NCI-H446 (cell line): ENCODE measurements around the gene TRIM3.

Source experiments
- DNase-seq, 2 experiments: peaks; one replicate each; lab custom pipeline; 2025; lab: John Stamatoyannopoulos, UW

The TRIM3 gene

GRCh38 chr11:6437993-6438392 lies 35.7 kb downstream of the TRIM3 start:
- DNase-seq: no peak

- no peak for DNase-seq
Measured at GRCh38 chr11:6437423-6437822, 36.3 kb downstream of the TRIM3 start.

DNA sequence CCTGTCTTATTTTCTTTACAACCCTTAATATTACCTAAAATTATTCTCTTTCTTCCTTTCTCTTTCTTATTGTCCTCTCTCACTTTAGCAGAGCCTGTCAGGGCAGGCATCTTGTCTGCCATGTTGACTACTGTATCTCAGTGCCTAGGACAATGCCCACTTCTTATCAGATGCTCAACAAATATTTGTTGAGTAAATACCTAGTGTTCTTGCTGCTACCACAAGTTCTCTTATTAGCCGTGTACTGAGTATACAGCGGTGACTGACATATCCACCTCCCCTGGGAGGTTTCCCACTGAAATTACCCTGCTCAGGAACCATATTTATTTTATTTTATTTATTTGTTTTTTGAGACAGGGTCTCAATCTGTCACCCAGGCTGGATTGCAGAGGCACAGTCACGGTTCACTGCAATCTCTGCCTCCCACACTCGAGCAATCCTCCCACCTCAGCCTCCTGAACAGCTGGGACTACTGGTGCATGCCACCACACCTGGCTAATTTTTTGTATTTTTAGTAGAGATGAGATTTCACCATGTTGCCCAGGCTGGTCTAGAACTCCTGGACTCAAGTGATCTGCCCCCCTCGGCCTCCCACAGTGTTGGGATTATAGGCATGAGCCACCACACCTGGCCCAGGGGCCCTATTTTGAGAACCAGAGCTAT lies 39.6 kb downstream of the TRIM3 start:
- DNase-seq: no peak

GRCh38 chr11:6431861-6432260 lies 41.9 kb downstream of the TRIM3 start:
- no peak for DNase-seq

DNA sequence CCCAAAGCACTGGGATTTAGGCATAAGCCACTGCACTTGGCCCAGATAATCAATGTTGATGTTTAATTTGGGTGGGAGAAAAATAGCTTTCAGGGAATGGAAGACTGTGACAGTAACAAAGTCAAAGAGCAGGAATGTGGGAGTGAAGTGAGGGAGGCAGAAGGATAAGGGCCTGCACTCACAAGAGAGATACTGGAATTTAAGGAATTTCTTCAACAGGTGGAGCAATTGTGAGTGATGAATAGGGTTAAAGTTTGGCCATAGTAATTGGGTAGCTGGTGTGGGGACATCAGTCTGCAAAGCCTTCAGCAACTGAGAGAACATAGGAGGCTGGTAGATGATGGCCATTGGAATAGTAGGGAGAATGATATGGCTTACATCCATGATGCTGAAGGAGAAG lies 46.2 kb downstream of the TRIM3 start:
- DNase-seq: no peak

GRCh38 chr11:6420677-6421076 lies 53.1 kb downstream of the TRIM3 start:
- DNase-seq: no peak

- peak in 1 of 2 experiments; percentile 68 for DNase-seq
Measured at GRCh38 chr11:6419009-6419631, 54.6 kb downstream of the TRIM3 start, which contains the start of gene APBB1. Gene APBB1 (minus strand): TSS chr11:6419094. CDS start chr11:6411347, 7,747 bp downstream.

GRCh38 chr11:6418557-6419008 lies 55.2 kb downstream of the TRIM3 start:
- DNase-seq: no peak

DNA sequence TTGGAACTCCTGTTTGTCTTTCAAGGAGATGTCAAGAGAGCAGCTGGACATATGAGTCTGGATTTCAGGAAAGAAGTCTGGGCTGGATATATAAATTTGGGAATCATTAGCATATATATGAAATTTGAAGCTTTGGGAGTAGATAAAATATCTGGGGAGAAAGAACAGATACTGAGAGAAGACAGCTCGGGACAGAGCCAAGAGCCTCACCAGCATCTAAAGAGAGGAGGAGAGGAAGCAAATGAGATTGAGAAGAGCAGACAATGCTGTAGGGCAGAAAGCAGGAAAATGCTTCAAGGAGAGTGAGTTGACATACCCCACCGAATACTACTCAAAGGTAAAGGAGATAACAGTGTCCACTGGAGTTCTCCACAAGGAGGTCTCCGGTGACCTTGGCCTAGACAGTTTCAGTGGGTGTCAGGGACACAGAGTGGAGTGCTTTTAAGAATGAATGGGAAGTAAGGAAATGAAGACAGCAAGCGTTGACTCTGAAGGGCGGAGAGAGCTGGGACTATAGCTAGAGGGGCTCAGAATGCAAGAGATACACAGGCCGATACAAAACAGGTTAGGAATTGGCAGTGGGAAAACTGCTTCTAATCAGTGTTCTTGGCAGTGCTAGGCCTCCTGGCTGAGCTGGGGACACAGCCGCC lies 55.7 kb downstream of the TRIM3 start:
- DNase-seq: no peak

DNA sequence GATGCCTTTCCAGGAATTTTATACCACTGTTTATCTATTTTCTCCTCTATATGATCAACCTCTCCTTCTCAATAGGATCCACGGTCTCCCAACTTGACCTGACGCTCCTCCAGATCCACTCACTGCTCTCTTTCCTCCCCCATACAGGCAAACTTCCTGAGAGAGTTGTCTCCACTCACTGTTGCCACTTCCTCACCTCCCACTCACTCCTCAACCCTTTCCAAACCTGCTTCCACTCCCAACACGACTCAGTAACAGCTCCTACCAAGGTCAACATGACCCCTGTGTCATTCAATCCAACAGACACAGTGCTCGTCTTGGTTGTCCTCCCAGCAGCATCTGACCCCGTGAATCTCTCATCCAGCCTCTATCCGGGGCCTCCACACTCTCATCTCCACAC lies 57.9 kb downstream of the TRIM3 start:
- DNase-seq: no peak

DNA sequence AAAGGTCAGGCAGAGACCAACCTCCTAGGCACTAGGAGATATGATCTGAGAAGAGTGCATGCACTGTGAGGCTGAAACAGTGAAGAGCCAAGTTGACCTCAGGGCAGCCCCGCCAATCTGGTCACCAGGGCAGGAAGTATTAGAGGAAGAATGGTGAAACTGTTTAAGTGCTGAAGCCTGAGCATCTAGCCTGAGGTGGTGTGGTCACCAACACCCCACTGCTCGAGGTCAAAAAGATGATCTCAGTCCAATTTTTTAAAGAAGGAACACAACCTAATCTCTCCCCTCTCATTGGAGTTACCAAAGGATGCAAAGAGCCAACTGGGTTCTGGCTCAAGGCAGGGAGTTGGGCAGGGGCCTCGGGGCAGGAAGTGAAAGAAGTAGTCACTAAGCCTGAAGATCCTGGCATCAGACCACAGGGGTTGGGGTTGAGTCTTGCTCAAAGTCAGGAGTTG lies 58.8 kb downstream of the TRIM3 start:
- no peak for DNase-seq

DNA sequence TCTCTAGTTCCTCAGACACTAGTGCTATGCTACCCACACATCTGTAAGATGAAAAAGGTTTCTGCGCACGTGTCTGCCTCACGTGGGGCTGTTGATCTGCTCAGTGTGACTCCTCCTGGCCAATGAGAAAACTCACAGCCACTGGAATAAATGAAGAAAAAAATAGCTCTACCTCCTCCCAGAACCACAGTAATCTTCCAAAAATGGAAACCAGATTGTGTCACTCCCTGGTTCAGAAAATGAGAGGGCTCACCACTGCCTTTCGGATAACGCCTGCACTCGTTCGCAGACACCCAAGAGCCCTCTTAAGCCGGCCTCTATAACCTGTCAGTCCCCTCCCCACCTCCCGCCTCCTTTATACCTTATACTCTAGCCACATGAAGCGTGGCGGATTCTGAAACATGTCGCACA lies 59.9 kb downstream of the TRIM3 start:
- no peak for DNase-seq

GRCh38 chr11:6411594-6412031 lies 62.1 kb downstream of the TRIM3 start:
- no peak for DNase-seq

DNA sequence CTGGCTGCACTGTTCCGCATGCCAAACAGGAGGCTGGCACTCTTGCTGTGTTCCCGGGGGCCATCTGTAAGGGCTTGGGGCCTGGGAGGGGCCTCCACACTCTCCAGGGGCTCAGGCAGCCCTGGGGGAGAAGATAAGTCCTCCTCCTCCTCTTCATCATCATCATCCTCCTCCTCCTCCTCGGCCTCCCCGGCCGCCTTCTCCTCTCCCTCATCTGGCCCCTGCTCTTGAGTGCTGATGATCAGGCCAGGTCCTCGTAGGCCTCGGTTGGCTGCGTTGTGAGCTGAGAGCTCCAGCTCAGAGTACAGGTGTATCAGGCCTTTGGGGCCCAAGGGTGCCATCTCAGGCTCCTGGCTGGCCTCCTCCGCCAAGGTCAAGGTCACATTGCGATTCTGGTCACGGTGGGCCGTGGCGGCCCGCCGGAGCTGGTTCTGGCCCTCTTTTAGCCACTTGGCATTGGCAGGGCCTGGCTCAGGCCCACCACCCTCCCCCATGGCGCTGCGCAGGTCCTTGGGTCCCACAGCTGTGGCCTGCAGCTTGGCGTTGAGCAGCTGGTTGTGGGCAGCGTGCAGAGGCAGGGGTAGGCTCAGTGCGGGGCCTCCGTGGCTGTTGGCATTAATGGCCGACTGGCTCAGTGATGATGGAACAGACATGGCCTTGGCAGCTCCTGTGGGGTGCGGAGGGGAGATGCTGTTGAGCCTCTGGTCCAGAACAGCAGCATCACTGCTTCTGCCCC lies 62.9 kb downstream of the TRIM3 start:
- no peak for DNase-seq

GRCh38 chr11:6406370-6406769 lies 67.4 kb downstream of the TRIM3 start:
- DNase-seq: no peak

DNA sequence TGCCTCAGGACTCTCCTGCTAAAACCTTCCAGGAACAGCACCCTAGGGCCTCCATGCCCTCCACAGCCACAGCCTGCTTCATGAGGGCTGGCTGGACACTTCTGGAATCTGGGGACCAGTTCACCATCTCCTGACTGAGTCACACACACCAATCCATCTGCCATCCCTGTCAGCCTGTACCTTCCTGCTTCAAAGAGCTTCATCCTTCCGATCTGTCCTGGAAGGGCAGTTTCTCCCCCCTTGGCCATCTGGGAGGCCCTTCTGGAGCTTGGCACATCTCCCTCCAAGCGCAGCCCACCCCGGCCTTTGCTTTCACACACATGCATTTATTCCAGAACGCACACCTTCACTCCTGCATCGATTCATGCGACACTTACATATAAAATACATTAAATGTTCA lies 67.9 kb downstream of the TRIM3 start:
- no peak for DNase-seq

- DNase-seq: no peak
Measured at GRCh38 chr11:6405052-6405667, 68.6 kb downstream of the TRIM3 start.

DNA sequence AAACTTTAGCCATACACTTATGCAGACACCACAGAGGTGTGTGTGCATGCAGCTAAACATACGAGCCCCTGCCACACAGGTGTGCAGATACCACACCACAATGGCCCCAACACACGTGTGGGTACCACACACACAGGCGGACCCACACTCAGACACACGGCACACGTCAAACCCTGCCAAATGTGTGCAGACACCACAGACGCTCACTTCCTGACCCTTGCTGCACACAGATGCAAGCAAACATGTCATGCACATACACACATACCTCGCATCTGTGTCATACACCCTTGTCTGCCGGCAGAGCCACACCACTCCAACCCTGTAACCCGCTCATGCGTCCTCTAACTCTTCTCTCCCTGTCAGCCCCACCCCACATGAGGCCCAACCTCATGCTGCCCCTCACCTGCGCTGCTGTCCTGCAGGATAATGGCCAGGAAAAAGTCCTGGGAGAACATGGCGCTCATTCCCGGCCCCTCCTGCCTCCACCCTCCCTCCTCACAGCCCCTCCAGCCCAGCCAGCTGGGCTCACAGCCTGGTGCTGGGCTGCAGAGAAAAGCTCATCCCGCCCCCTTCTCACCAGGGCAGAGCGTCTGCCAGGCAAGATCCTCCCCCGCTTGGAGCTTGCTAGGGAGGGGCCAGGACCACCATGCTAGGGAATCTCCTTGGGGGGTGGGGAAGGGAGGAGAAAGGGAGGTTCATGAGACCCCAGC lies 69.2 kb downstream of the TRIM3 start:
- DNase-seq: peak in 1 of 2 experiments; percentile 53

GRCh38 chr11:6403539-6403938 lies 70.2 kb downstream of the TRIM3 start:
- DNase-seq: no peak

GRCh38 chr11:6402561-6402981 lies 71.2 kb downstream of the TRIM3 start:
- DNase-seq: no peak

- DNase-seq: no peak
Measured at GRCh38 chr11:6402061-6402470, 71.7 kb downstream of the TRIM3 start.
